Ascending aorta (tissue), 2 donors: ENCODE results near the gene RPS19BP1. TPM values are rescaled to one million over a fixed set of nuclear protein-coding genes. Genes with fewer than 3 reads are reported as not detected.
A peak's percentile ranks its signal among the peaks of the same experiment; 100 is the strongest.
"Not testable (repeated sequence)": the region's sequence is repeated elsewhere in the genome, so short reads cannot be mapped to it uniquely, and the experiment has no call there.

Source experiments
- DNase-seq, 2 donors: peaks; one replicate each; pipeline ENCODE4 v3.0.0-alpha.2; 2019; ENCODE audit warnings: low spot score in 2 of 2
- H3K27ac ChIP-seq, 2 donors: fragments of 200-600 bp; sonication (generic); one replicate each; pipeline ENCODE4 v1.5.1; 2016 to 2017; ENCODE audit warnings: mild to moderate bottlenecking in 1 of 2
- H3K27me3 ChIP-seq: fragments of 200-600 bp; sonication (generic); one replicate; pipeline ENCODE4 v1.5.1; 2017
- H3K36me3 ChIP-seq, 2 donors: fragments of 200-600 bp; sonication (generic); one replicate each; pipeline ENCODE4 v1.5.1; 2016
- H3K4me1 ChIP-seq, 2 donors: fragments of 200-600 bp; sonication (generic); one replicate each; pipeline ENCODE4 v1.5.1; 2016 to 2017; ENCODE audit warnings: mild to moderate bottlenecking in 1 of 2
- H3K4me3 ChIP-seq, 2 donors: fragments of 200-600 bp; sonication (generic); one replicate each; pipeline ENCODE4 v1.5.1; 2016 to 2017; ENCODE audit warnings: mild to moderate bottlenecking in 1 of 2
- H3K9me3 ChIP-seq, 2 donors: fragments of 200-600 bp; sonication (generic); one replicate each; pipeline ENCODE4 v1.5.1; 2016
- CTCF ChIP-seq, 3 experiments: fragments of 200-600 bp in 2 of 3; fragments of 450-650 bp in 1 of 3; sonication (generic) in 2 of 3; IDR thresholded peaks; one replicate each; pipeline ENCODE4 v1.5.1; 2016 to 2019; ENCODE audit warnings: antibody characterized with exemption in 3 of 3, mild to moderate bottlenecking in 1 of 3, moderate library complexity in 1 of 3
- intact Hi-C: fragments of 100-400 bp; cut with DNase I; formaldehyde crosslinking; loops from one replicate; pipeline ENCODE4 v1.15.1; 2023
- total RNA-seq: library from RNA; depleted of rRNA; stranded (reverse); fragments of >200 nt; gene quantifications from one replicate; pipeline ENCODE4 v1.1.0, GENCODE V29; 2016

Gene RPS19BP1
- total RNA-seq, 1 donor from 2014 or later, result 218 TPM

- no peak for TF ChIP-seq CTCF (IDR thresholded peaks at IDR 0.05)
- intact Hi-C loops, result no loop called here
- no peak overlapping the region for H3K4me3 ChIP-seq
- no peak overlapping the region for H3K27ac ChIP-seq
- no peak for DNase-seq
- H3K9me3 ChIP-seq, result no peaks in the 10 kb centered on the region
- peaks cover 71 to 94% of the 10 kb centered on the region in 2 donors for H3K36me3 ChIP-seq
- H3K4me1 ChIP-seq, result no peaks in the 10 kb centered on the region
- no peaks in the 10 kb centered on the region for H3K27me3 ChIP-seq
Measured at GRCh38 chr22:39510529-39511149, 21.9 kb downstream of the RPS19BP1 start.

GRCh38 chr22:39508393-39508792, 24.2 kb downstream of the RPS19BP1 start:
- Histone ChIP-seq H3K27me3 (no peaks in the 10 kb centered on the region), H3K9me3 (no peaks in the 10 kb centered on the region), H3K4me1 (peaks cover 0 to 4% of the 10 kb centered on the region in 2 donors), H3K27ac (no peak overlapping the region), H3K4me3 (no peak overlapping the region), H3K36me3 (peaks cover 65 to 89% of the 10 kb centered on the region in 2 donors)
- intact Hi-C loops, result no loop called here
- TF ChIP-seq CTCF (IDR thresholded peaks at IDR 0.05), result no peak
- no peak for DNase-seq

GRCh38 chr22:39507021-39507420, 25.5 kb downstream of the RPS19BP1 start:
- Histone ChIP-seq H3K36me3 (peaks cover 52 to 78% of the 10 kb centered on the region in 2 donors), H3K4me1 (peaks cover 0 to 11% of the 10 kb centered on the region in 2 donors)
- DNase-seq, H3K27ac ChIP-seq, H3K9me3 ChIP-seq, intact Hi-C loops, H3K27me3 ChIP-seq, H3K4me3 ChIP-seq: not testable (repeated sequence)

GRCh38 chr22:39504071-39504470, 28.5 kb downstream of the RPS19BP1 start:
- H3K36me3 ChIP-seq, result peaks cover 39 to 48% of the 10 kb centered on the region in 2 donors
- H3K27me3 ChIP-seq, result no peaks in the 10 kb centered on the region
- no peak for TF ChIP-seq CTCF (IDR thresholded peaks at IDR 0.05)
- peaks cover 6 to 19% of the 10 kb centered on the region in 2 donors for H3K4me1 ChIP-seq
- no peak overlapping the region for H3K27ac ChIP-seq
- DNase-seq, result no peak
- no peak overlapping the region for H3K4me3 ChIP-seq
- H3K9me3 ChIP-seq, result no peaks in the 10 kb centered on the region
- intact Hi-C loops, result no loop called here

GRCh38 chr22:39503630-39504029, 28.9 kb downstream of the RPS19BP1 start:
- Histone ChIP-seq H3K4me3 (peak overlapping the region; percentile 96 to 99), H3K36me3 (peaks cover 39 to 44% of the 10 kb centered on the region in 2 donors), H3K27me3 (no peaks in the 10 kb centered on the region), H3K9me3 (no peaks in the 10 kb centered on the region), H3K27ac (no peak overlapping the region), H3K4me1 (peaks cover 6 to 19% of the 10 kb centered on the region in 2 donors)
- intact Hi-C loops, result no loop called here
- DNase-seq, result no peak
- TF ChIP-seq CTCF (IDR thresholded peaks at IDR 0.05), result no peak

GRCh38 chr22:39502789-39503409, 29.6 kb downstream of the RPS19BP1 start:
- Histone ChIP-seq H3K27me3 (no peaks in the 10 kb centered on the region), H3K4me3 (peak overlapping the region; percentile 96 to 99), H3K27ac (peak overlapping the region; percentile 87 to 94), H3K9me3 (no peaks in the 10 kb centered on the region), H3K36me3 (peaks cover 34 to 37% of the 10 kb centered on the region in 2 donors), H3K4me1 (peaks cover 6 to 19% of the 10 kb centered on the region in 2 donors)
- TF ChIP-seq CTCF (IDR thresholded peaks at IDR 0.05), result no peak
- intact Hi-C loops, result loop anchor here (1.0 kb wide), 2 partner anchors 17 to 104 kb away; partner anchors contain the start of genes ATF4 and TAB1
- DNase-seq, result no peak
